ENCODE results near the gene CNTNAP5. TPM values are rescaled to one million over a fixed set of nuclear protein-coding genes. Genes with fewer than 3 reads are reported as not detected.

Gene CNTNAP5
- total RNA-seq, 1 donor from 2014 or later, result not detected

DNA sequence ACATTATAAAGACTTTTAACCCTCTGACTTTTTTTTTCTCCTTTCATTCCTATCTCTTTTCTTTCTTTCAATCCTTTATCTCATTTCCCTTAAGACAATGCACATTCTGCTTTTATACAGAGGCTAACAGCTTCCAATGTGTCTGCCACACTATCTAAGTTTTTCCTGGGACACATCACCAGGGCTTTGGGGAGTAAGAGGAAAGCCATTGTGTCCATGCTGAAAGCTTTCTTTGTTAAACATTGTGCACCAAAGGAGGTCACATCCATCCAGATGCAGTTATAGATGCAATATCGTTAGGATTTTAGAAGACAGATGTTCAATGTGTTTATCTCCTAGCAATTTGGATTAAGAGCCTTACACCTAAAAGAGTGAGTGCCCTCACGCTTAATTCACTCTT is 534.1 kb downstream of the CNTNAP5 start:
- Histone ChIP-seq H3K9me3 (replicated peaks) (no peaks in the 10 kb centered on the region), H3K27ac (replicated peaks) (no peak overlapping the region), H3K4me3 (no peak overlapping the region), H3K4me1 (no peaks in the 10 kb centered on the region), H3K27me3 (ENCODE audit: low read depth) (no peaks in the 10 kb centered on the region), H3K36me3 (no peaks in the 10 kb centered on the region)
- intact Hi-C loops (cut with micrococcal nuclease), result no loop called here
- TF ChIP-seq, protein P1, sequence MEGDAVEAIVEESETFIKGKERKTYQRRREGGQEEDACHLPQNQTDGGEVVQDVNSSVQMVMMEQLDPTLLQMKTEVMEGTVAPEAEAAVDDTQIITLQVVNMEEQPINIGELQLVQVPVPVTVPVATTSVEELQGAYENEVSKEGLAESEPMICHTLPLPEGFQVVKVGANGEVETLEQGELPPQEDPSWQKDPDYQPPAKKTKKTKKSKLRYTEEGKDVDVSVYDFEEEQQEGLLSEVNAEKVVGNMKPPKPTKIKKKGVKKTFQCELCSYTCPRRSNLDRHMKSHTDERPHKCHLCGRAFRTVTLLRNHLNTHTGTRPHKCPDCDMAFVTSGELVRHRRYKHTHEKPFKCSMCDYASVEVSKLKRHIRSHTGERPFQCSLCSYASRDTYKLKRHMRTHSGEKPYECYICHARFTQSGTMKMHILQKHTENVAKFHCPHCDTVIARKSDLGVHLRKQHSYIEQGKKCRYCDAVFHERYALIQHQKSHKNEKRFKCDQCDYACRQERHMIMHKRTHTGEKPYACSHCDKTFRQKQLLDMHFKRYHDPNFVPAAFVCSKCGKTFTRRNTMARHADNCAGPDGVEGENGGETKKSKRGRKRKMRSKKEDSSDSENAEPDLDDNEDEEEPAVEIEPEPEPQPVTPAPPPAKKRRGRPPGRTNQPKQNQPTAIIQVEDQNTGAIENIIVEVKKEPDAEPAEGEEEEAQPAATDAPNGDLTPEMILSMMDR (IDR thresholded peaks at IDR 0.05; ENCODE audit: borderline replicate concordance), result no peak
- no peak for DNase-seq

DNA sequence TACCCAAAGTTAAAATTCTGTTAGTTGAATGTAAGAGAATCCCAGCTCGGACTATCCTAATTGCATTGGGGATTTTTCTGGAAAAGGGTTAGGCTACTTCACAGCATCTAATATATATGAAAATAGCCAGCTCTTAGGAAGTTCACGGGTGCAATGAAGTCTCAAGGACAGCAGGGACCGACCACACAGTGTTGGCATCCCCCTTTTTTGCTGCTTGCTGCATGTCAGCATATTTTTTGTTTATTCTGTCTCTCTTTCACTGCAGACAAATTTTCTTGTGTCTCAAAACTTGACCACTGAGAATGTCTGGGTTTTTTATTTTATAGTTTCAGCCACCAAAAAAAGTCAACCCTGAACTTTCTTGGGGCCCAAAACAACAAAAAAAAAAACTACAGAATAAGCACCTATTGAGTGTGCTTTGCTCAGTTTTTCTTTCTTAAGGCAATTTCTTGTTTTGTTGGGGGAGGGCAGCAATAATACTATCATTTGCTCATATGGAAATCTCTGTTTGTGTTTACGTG is 535.6 kb downstream of the CNTNAP5 start:
- Histone ChIP-seq H3K9me3 (replicated peaks) (no peaks in the 10 kb centered on the region), H3K27ac (replicated peaks) (no peak overlapping the region), H3K4me1 (no peaks in the 10 kb centered on the region), H3K27me3 (ENCODE audit: low read depth) (no peaks in the 10 kb centered on the region), H3K36me3 (no peaks in the 10 kb centered on the region), H3K4me3 (no peak overlapping the region)
- DNase-seq, result no peak
- intact Hi-C loops (cut with micrococcal nuclease), result no loop called here
- TF ChIP-seq, protein P1 (IDR thresholded peaks at IDR 0.05; ENCODE audit: borderline replicate concordance), result no peak

DNA sequence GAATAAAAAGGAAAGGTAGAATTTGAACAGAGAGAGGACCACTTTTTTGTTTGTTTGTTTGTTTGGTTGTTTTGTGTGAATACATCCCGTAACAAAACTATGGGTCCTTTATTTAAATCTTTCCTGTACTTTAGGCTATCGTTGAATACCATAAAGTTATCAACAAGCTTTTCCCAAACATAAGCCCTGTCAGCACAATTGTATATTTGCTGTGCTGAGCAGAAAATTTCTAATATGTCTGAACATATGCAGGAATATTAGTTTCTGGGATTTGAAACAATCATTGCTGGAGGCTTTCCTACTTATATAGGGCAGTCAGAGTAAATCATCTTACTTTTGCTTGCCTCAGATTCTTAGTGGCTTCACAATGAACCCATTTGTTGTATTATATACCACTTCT is 536.4 kb downstream of the CNTNAP5 start:
- intact Hi-C loops (cut with micrococcal nuclease), result no loop called here
- TF ChIP-seq, protein P1 (IDR thresholded peaks at IDR 0.05; ENCODE audit: borderline replicate concordance), result no peak

DNA sequence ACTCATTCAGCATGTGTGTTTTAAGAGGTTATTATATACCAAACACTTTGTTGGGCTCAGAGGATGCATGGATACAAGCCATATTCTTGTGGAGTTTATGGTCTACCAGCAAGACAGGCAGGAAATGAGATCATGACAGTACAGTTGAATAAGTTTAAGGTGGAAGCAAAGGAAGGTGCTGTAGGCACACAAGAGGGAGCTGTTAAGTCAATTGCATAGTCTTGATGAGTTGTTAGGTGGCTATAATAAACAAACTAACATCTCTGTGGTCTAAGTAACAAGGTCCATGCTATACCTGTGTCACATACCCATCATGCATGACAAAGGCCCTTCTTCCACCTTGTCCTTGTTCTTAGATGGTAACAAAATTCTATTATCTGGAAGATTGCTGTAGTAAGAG is 538.3 kb downstream of the CNTNAP5 start:
- TF ChIP-seq, protein P1 (IDR thresholded peaks at IDR 0.05; ENCODE audit: borderline replicate concordance), result no peak
- Histone ChIP-seq H3K9me3 (replicated peaks) (no peaks in the 10 kb centered on the region), H3K27ac (replicated peaks) (no peak overlapping the region), H3K4me1 (no peaks in the 10 kb centered on the region), H3K4me3 (no peak overlapping the region), H3K27me3 (ENCODE audit: low read depth) (no peaks in the 10 kb centered on the region), H3K36me3 (no peaks in the 10 kb centered on the region)
- intact Hi-C loops (cut with micrococcal nuclease), result no loop called here
- no peak for DNase-seq

More for the DNA sequence above, 536.4 kb downstream of the CNTNAP5 start:
- no peak overlapping the region for H3K4me3 ChIP-seq
- DNase-seq, result no peak
- H3K36me3 ChIP-seq, result no peaks in the 10 kb centered on the region
- no peaks in the 10 kb centered on the region for H3K27me3 ChIP-seq (ENCODE audit: low read depth)
- no peak overlapping the region for H3K27ac ChIP-seq (replicated peaks)
- H3K9me3 ChIP-seq (replicated peaks), result no peaks in the 10 kb centered on the region
- H3K4me1 ChIP-seq, result no peaks in the 10 kb centered on the region

DNA sequence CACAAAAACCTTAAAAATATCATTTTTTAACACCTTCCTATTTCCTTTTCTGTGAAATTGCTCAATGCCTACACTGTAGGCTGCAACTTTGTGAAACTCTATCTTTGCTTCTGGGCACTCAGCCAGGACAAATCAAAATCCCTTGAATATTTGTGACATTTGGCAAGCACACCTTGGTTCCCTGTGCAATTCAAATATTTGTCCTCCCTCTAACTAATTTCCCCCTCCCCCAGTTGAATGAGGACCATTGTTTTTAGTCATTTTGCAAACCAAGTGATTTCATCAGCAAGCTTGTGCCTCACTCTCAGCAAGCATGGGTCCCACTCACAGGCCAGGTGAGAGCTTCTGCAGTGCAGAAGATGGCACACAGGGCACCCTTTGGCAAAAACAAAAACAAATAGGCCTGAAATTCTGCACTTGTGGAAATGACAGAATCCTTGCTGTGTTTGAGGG is 541.5 kb downstream of the CNTNAP5 start:
- intact Hi-C loops (cut with micrococcal nuclease), result no loop called here
- TF ChIP-seq, protein P1 (IDR thresholded peaks at IDR 0.05; ENCODE audit: borderline replicate concordance), result no peak
- no peaks in the 10 kb centered on the region for H3K9me3 ChIP-seq (replicated peaks)
- no peak for DNase-seq
- H3K4me3 ChIP-seq, result no peak overlapping the region
- no peaks in the 10 kb centered on the region for H3K27me3 ChIP-seq (ENCODE audit: low read depth)
- H3K36me3 ChIP-seq, result no peaks in the 10 kb centered on the region
- H3K27ac ChIP-seq (replicated peaks), result no peak overlapping the region
- no peaks in the 10 kb centered on the region for H3K4me1 ChIP-seq
